Neural cell (in vitro differentiated cells): ENCODE data around the gene ITGA1. TPM values are rescaled to one million over a fixed set of nuclear protein-coding genes. Genes with fewer than 3 reads are reported as not detected.

ENCODE experiments used
- H2AFZ ChIP-seq: fragments of 200-600, 300-800 bp; sonication (generic), shearing (Covaris generic); 2 replicates; pipeline ENCODE4 v1.6.0; 2014; ENCODE audit warnings: low read depth, mild to moderate bottlenecking, antibody characterized with exemption, low read length, moderate library complexity
- H3F3A ChIP-seq: fragments of 200-600 bp; shearing (Covaris generic); 2 replicates; pipeline ENCODE4 v1.6.1; 2016; ENCODE audit warnings: mild to moderate bottlenecking, moderate library complexity, mixed read lengths, antibody characterized with exemption, low read length; ENCODE audit not compliant: insufficient read depth, poor library complexity, severe bottlenecking
- H3K27ac ChIP-seq: fragments of 200-600, 300-800 bp; sonication (generic), shearing (Covaris generic); 2 replicates; pipeline ENCODE4 v1.5.1; 2014; ENCODE audit warnings: mild to moderate bottlenecking, low read length, moderate library complexity
- H3K27me3 ChIP-seq: fragments of 300-800, 200-600 bp; sonication (generic), shearing (Covaris generic); 2 replicates; pipeline ENCODE4 v1.6.0; 2014; ENCODE audit warnings: mild to moderate bottlenecking, low read depth, low read length, moderate library complexity; ENCODE audit not compliant: insufficient read depth
- H3K36me3 ChIP-seq: fragments of 300-800, 200-600 bp; sonication (generic), shearing (Covaris generic); 2 replicates; pipeline ENCODE4 v1.5.1; 2014; ENCODE audit warnings: mild to moderate bottlenecking, antibody characterized with exemption, low read length, moderate library complexity; ENCODE audit not compliant: insufficient read depth
- H3K4me2 ChIP-seq: fragments of 300-800, 200-600 bp; sonication (generic), shearing (Covaris generic); 2 replicates; pipeline ENCODE4 v1.6.0; 2014; ENCODE audit warnings: mild to moderate bottlenecking, low read length
- H3K4me3 ChIP-seq: fragments of 300-800, 200-600 bp; sonication (generic), shearing (Covaris generic); 2 replicates; pipeline ENCODE4 v1.5.1; 2014; ENCODE audit warnings: mild to moderate bottlenecking, low read length, moderate library complexity
- H3K79me2 ChIP-seq: fragments of 200-600 bp; shearing (Covaris generic); replicated peaks from 2 replicates; pipeline ENCODE4 v1.6.0; 2014; ENCODE audit warnings: mild to moderate bottlenecking, low read length, moderate library complexity; ENCODE audit not compliant: insufficient read depth
- H3K9ac ChIP-seq: fragments of 300-800, 200-600 bp; sonication (generic), shearing (Covaris generic); 2 replicates; pipeline ENCODE4 v1.6.1; 2016; ENCODE audit warnings: mild to moderate bottlenecking, low read length, mixed read lengths
- H3K9me2 ChIP-seq: fragments of 200-600 bp; shearing (Covaris generic); 2 replicates; pipeline ENCODE4 v1.6.1; 2016; ENCODE audit warnings: mild to moderate bottlenecking, low read length, mixed read lengths; ENCODE audit not compliant: insufficient read depth
- H3K9me3 ChIP-seq: fragments of 200-600, 300-800 bp; sonication (generic), shearing (Covaris generic); 2 replicates; pipeline ENCODE4 v1.6.1; 2016; ENCODE audit warnings: mild to moderate bottlenecking, mixed run types, low read length, moderate library complexity, mixed read lengths
- H4K20me1 ChIP-seq: fragments of 200-600 bp; shearing (Covaris generic); 2 replicates; pipeline ENCODE4 v1.6.1; 2016; ENCODE audit warnings: mild to moderate bottlenecking, mixed run types; ENCODE audit not compliant: insufficient read depth
- EP300 ChIP-seq: fragments of 450-650 bp; conservative IDR thresholded peaks from 2 replicates; pipeline ENCODE4 v1.6.1; 2014; ENCODE audit warnings: antibody characterized with exemption, mild to moderate bottlenecking, moderate library complexity; ENCODE audit not compliant: poor library complexity, severe bottlenecking
- EZH2 ChIP-seq: fragments of 200-600, 300-800 bp; shearing (Covaris generic), sonication (generic); IDR thresholded peaks from 2 replicates; pipeline ENCODE4 v1.6.1; 2014; ENCODE audit warnings: antibody characterized with exemption, low read length, borderline replicate concordance, mild to moderate bottlenecking; ENCODE audit not compliant: insufficient read depth, poor library complexity, severe bottlenecking
- MXI1 ChIP-seq: fragments of 450-650 bp; conservative IDR thresholded peaks from 2 replicates; pipeline ENCODE4 v1.6.1; 2014; ENCODE audit warnings: antibody characterized with exemption, mild to moderate bottlenecking; ENCODE audit not compliant: poor library complexity, severe bottlenecking
- POLR2AphosphoS5 ChIP-seq: IDR thresholded peaks from 2 replicates; pipeline ENCODE4 v1.6.1; 2012
- RAD21 ChIP-seq: fragments of 450-650 bp; conservative IDR thresholded peaks from 2 replicates; pipeline ENCODE4 v1.6.1; 2014; ENCODE audit warnings: antibody characterized with exemption, mild to moderate bottlenecking, moderate library complexity
- SMC3 ChIP-seq: fragments of 450-650 bp; conservative IDR thresholded peaks from 2 replicates; pipeline ENCODE4 v1.6.1; 2014; ENCODE audit warnings: antibody characterized with exemption, mild to moderate bottlenecking, moderate library complexity; ENCODE audit not compliant: poor library complexity
- TAF1 ChIP-seq: IDR thresholded peaks from 2 replicates; pipeline ENCODE4 v1.6.1; 2012; ENCODE audit warnings: low read depth
- polyA plus RNA-seq: library from polyadenylated mRNA; depleted of rRNA; stranded (reverse); fragments of >200 nt; gene quantifications from 2 replicates; pipeline ENCODE4 v1.2.3, GENCODE V29; 2014
- TF ChIP-seq, protein P1 (sequence below): IDR thresholded peaks from 2 replicates; pipeline ENCODE4 v1.6.1; 2012; ENCODE audit warnings: borderline replicate concordance
- TF ChIP-seq, protein P2 (sequence below): fragments of 450-650 bp; IDR thresholded peaks from 2 replicates; pipeline ENCODE4 v1.5.1; 2014; ENCODE audit warnings: antibody characterized with exemption, mild to moderate bottlenecking, moderate library complexity; ENCODE audit not compliant: poor library complexity, severe bottlenecking

The ITGA1 gene
- polyA plus RNA-seq, 1 donor from 2014 or later: 0.15 TPM

DNA sequence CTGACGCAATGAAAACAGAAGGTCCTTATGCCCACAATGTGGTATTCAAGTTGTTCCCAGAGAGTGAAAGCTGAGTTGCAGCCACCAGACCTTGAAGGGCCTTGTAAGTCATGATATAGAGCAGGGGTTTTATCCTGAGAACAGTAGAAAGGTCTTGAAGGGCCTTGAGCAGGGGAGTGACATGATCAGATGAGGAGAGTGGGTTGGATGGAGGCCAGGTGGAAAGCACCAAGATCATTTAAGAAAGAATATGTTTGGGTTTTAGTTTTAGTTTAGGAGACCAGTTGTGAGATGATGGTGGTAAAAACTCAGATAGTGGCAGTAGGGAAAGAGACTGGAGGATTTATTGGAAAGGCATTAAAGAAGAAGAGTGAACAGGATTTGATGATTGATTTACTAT, 207.4 kb downstream of the ITGA1 start:
- Histone ChIP-seq H3K9ac (no peak overlapping the region), H3F3A (peaks cover 4% of the 10 kb centered on the region), H4K20me1 (no peaks in the 10 kb centered on the region), H3K4me3 (no peak overlapping the region), H3K79me2 (peaks cover 11% of the 10 kb centered on the region), H3K27me3 (peaks cover 10% of the 10 kb centered on the region), H3K4me2 (no peak overlapping the region), H3K9me2 (no peaks in the 10 kb centered on the region), H3K27ac (no peak overlapping the region), H3K36me3 (no peaks in the 10 kb centered on the region), H2AFZ (no peak overlapping the region), H3K9me3 (no peaks in the 10 kb centered on the region)
- TF ChIP-seq, protein P1, sequence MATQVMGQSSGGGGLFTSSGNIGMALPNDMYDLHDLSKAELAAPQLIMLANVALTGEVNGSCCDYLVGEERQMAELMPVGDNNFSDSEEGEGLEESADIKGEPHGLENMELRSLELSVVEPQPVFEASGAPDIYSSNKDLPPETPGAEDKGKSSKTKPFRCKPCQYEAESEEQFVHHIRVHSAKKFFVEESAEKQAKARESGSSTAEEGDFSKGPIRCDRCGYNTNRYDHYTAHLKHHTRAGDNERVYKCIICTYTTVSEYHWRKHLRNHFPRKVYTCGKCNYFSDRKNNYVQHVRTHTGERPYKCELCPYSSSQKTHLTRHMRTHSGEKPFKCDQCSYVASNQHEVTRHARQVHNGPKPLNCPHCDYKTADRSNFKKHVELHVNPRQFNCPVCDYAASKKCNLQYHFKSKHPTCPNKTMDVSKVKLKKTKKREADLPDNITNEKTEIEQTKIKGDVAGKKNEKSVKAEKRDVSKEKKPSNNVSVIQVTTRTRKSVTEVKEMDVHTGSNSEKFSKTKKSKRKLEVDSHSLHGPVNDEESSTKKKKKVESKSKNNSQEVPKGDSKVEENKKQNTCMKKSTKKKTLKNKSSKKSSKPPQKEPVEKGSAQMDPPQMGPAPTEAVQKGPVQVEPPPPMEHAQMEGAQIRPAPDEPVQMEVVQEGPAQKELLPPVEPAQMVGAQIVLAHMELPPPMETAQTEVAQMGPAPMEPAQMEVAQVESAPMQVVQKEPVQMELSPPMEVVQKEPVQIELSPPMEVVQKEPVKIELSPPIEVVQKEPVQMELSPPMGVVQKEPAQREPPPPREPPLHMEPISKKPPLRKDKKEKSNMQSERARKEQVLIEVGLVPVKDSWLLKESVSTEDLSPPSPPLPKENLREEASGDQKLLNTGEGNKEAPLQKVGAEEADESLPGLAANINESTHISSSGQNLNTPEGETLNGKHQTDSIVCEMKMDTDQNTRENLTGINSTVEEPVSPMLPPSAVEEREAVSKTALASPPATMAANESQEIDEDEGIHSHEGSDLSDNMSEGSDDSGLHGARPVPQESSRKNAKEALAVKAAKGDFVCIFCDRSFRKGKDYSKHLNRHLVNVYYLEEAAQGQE: no peak
- no peak for TF ChIP-seq POLR2AphosphoS5
- TF ChIP-seq MXI1: no peak
- no peak for TF ChIP-seq RAD21
- no peak for TF ChIP-seq TAF1
- no peak for TF ChIP-seq EP300
- TF ChIP-seq EZH2: no peak
- no peak for TF ChIP-seq SMC3
- TF ChIP-seq, protein P2, sequence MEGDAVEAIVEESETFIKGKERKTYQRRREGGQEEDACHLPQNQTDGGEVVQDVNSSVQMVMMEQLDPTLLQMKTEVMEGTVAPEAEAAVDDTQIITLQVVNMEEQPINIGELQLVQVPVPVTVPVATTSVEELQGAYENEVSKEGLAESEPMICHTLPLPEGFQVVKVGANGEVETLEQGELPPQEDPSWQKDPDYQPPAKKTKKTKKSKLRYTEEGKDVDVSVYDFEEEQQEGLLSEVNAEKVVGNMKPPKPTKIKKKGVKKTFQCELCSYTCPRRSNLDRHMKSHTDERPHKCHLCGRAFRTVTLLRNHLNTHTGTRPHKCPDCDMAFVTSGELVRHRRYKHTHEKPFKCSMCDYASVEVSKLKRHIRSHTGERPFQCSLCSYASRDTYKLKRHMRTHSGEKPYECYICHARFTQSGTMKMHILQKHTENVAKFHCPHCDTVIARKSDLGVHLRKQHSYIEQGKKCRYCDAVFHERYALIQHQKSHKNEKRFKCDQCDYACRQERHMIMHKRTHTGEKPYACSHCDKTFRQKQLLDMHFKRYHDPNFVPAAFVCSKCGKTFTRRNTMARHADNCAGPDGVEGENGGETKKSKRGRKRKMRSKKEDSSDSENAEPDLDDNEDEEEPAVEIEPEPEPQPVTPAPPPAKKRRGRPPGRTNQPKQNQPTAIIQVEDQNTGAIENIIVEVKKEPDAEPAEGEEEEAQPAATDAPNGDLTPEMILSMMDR: no peak

DNA sequence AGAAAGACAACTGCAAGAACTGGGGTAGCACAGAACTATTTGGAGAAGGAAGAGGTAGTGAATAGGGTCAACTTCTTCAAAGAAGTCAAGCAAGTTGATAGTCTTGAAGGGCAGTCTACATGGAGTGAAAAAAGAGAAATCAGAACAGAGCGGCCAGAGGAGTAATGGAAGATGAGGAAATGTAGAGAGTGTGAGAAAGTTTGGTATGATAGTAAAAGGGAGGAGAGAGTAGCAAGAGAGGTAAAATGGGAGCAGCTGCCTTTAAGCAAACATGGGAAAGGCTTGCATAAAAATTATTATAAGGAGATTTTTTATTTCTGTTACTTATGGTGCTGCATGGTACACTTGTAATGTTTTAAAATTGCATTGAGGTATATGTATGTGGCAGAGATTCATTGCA, 208.2 kb downstream of the ITGA1 start:
- H3K27me3 ChIP-seq: peaks cover 2% of the 10 kb centered on the region
- no peak overlapping the region for H3K4me2 ChIP-seq

More for the DNA sequence above, 208.2 kb downstream of the ITGA1 start:
- Histone ChIP-seq H4K20me1 (no peaks in the 10 kb centered on the region), H2AFZ (no peak overlapping the region), H3K9ac (no peak overlapping the region), H3K27ac (no peak overlapping the region), H3K79me2 (peaks cover 8% of the 10 kb centered on the region), H3F3A (no peaks in the 10 kb centered on the region), H3K9me3 (no peaks in the 10 kb centered on the region), H3K36me3 (no peaks in the 10 kb centered on the region), H3K9me2 (no peaks in the 10 kb centered on the region), H3K4me3 (no peak overlapping the region)
- TF ChIP-seq TAF1: no peak
- TF ChIP-seq, protein P1: no peak
- TF ChIP-seq EP300: no peak
- TF ChIP-seq POLR2AphosphoS5: no peak
